Ishikawa (cell line): ENCODE data around the gene SPRN.

Experiments used
- CEBPB ChIP-seq: IDR thresholded peaks from 2 replicates; pipeline ENCODE4 v1.6.1; 2012
- CREB1 ChIP-seq: IDR thresholded peaks from 2 replicates; pipeline ENCODE4 v1.6.1; 2012; ENCODE audit warnings: low read depth
- EGR1 ChIP-seq: IDR thresholded peaks from 2 replicates; pipeline ENCODE4 v1.6.1; 2012
- EP300 ChIP-seq: IDR thresholded peaks from 2 replicates; pipeline ENCODE4 v1.6.1; 2012; ENCODE audit warnings: borderline replicate concordance
- FOXM1 ChIP-seq: IDR thresholded peaks from 2 replicates; pipeline ENCODE4 v1.6.1; 2012; ENCODE audit warnings: low read depth, borderline replicate concordance
- MAX ChIP-seq: IDR thresholded peaks from 2 replicates; pipeline ENCODE4 v1.6.1; 2012
- NFIC ChIP-seq: IDR thresholded peaks from 2 replicates; pipeline ENCODE4 v1.6.1; 2012
- RAD21 ChIP-seq: IDR thresholded peaks from 2 replicates; pipeline ENCODE4 v1.6.1; 2012; ENCODE audit warnings: low read depth
- TAF1 ChIP-seq: IDR thresholded peaks from 2 replicates; pipeline ENCODE4 v1.6.1; 2012; ENCODE audit warnings: low read depth, mild to moderate bottlenecking
- TEAD4 ChIP-seq: IDR thresholded peaks from 2 replicates; pipeline ENCODE4 v1.6.1; 2012
- YY1 ChIP-seq: IDR thresholded peaks from 2 replicates; pipeline ENCODE4 v1.6.1; 2012; ENCODE audit warnings: low read depth
- ZBTB7A ChIP-seq: IDR thresholded peaks from 2 replicates; pipeline ENCODE4 v1.6.1; 2012; ENCODE audit warnings: low read depth
- TF ChIP-seq, protein P1 (sequence below): IDR thresholded peaks from 2 replicates; pipeline ENCODE4 v1.6.1; 2012; ENCODE audit warnings: low read depth, mild to moderate bottlenecking

DNA sequence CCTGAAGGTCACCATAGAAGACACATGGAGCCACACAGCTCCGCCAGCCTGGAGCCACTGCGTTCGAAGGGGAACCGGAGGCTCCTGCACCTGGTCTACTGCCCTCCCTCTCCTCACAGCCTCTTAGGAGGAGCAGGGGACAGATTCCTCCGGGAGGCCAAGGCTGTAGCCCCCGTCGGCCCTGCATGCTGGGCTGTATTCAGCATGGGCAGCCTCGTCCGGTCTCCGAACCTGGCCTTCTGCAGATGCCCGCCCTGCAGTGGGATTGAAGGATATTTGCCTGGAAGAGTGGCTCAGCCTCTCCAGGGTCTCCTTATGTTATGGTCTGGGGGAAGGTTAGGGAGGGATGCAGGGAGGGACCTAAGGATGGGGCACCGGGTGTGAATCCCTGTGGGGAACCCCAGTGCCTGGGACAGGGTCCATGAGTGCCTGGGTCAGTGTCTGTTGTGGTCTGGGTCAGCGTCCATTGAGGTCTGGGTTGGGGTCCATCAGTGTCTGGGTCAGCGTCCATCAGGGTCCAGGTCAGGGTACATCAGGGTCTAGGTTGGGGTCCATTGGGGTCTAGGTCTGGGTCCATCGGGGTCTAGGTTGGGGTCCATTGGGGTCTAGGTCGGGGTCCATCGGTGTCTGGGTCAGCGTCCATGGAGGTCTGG lies 16.3 kb upstream of the SPRN start:
- TF ChIP-seq TEAD4 (no peak), FOXM1 (no peak), MAX (no peak), TAF1 (no peak), YY1 (no peak), NFIC (no peak), CEBPB (no peak), EP300 (no peak), CREB1 (no peak), EGR1 (no peak), RAD21 (no peak), ZBTB7A (no peak)
- TF ChIP-seq, protein P1, sequence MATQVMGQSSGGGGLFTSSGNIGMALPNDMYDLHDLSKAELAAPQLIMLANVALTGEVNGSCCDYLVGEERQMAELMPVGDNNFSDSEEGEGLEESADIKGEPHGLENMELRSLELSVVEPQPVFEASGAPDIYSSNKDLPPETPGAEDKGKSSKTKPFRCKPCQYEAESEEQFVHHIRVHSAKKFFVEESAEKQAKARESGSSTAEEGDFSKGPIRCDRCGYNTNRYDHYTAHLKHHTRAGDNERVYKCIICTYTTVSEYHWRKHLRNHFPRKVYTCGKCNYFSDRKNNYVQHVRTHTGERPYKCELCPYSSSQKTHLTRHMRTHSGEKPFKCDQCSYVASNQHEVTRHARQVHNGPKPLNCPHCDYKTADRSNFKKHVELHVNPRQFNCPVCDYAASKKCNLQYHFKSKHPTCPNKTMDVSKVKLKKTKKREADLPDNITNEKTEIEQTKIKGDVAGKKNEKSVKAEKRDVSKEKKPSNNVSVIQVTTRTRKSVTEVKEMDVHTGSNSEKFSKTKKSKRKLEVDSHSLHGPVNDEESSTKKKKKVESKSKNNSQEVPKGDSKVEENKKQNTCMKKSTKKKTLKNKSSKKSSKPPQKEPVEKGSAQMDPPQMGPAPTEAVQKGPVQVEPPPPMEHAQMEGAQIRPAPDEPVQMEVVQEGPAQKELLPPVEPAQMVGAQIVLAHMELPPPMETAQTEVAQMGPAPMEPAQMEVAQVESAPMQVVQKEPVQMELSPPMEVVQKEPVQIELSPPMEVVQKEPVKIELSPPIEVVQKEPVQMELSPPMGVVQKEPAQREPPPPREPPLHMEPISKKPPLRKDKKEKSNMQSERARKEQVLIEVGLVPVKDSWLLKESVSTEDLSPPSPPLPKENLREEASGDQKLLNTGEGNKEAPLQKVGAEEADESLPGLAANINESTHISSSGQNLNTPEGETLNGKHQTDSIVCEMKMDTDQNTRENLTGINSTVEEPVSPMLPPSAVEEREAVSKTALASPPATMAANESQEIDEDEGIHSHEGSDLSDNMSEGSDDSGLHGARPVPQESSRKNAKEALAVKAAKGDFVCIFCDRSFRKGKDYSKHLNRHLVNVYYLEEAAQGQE: no peak
